ENCODE results near the gene YIF1A. TPM values are rescaled to one million over a fixed set of nuclear protein-coding genes. Genes with fewer than 3 reads are reported as not detected.
A peak's percentile ranks its signal among the peaks of the same experiment; 100 is the strongest.

YIF1A gene
- total RNA-seq, 1 experiment from 2014 or later, result 54.7 TPM

GRCh38 chr11:66293352-66293751 is 4.4 kb upstream of the YIF1A start:
- CTCF ChIA-PET, result no interaction called here
- Histone ChIP-seq H3K27me3 (ENCODE audit: insufficient read depth, low read length) (no peaks in the 10 kb centered on the region), H3K9ac (ENCODE audit: low read length) (no peak overlapping the region), H2AFZ (ENCODE audit: low read depth, low read length, poor library complexity, severe bottlenecking) (no peak overlapping the region), H3K9me3 (ENCODE audit: control insufficient read depth in 1 of 2, insufficient read depth in 1 of 2, low read depth in 1 of 2, low read length in 2 of 2) (no peaks in the 10 kb centered on the region), H4K20me1 (ENCODE audit: insufficient read depth) (no peaks in the 10 kb centered on the region), H3K36me3 (ENCODE audit: control insufficient read depth in 1 of 2, insufficient read depth in 2 of 2, low read length in 2 of 2) (no peaks in the 10 kb centered on the region), H3K4me3 (replicated peaks in 1 of 2; ENCODE audit: low read depth in 1 of 2, low read length in 2 of 2) (no peak overlapping the region), H3K4me2 (ENCODE audit: low read length) (peak overlapping the region; percentile 99; the same call in 1 of the 2 replicates), H3K9me2 (ENCODE audit: insufficient read depth) (no peaks in the 10 kb centered on the region), H3K79me2 (ENCODE audit: insufficient read depth, low read length) (peaks cover 4% of the 10 kb centered on the region), H3K4me1 (ENCODE audit: control insufficient read depth in 1 of 2, insufficient read depth in 2 of 2, low read length in 2 of 2) (peaks cover 18 to 36% of the 10 kb centered on the region in 2 experiments), H3K27ac (ENCODE audit: low read depth, low read length) (no peak overlapping the region)
- no TSS peak for BruUV-seq (replicated peaks)
- POLR2A ChIA-PET, result no interaction called here
- TF ChIP-seq EGR1 (IDR thresholded peaks at IDR 0.05; ENCODE audit: low read depth), result no peak
- ATAC-seq (no peak), DNase-seq (ENCODE audit: low read depth, low spot score) (no peak)
- intact Hi-C loops (cut with micrococcal nuclease), result no loop called here
- RAD21 ChIA-PET (ENCODE audit: low non-redundant PET in 1 of 2, low total read pairs in 2 of 2, uncharacterized antibody in 2 of 2, unreplicated experiment in 2 of 2), result no interaction called here

GRCh38 chr11:66292543-66293332 is 3.8 kb upstream of the YIF1A start:
- Histone ChIP-seq H4K20me1 (ENCODE audit: insufficient read depth) (no peaks in the 10 kb centered on the region), H3K79me2 (ENCODE audit: insufficient read depth, low read length) (peaks cover 10% of the 10 kb centered on the region), H3K9me3 (ENCODE audit: control insufficient read depth in 1 of 2, insufficient read depth in 1 of 2, low read depth in 1 of 2, low read length in 2 of 2) (no peaks in the 10 kb centered on the region), H3K4me2 (ENCODE audit: low read length) (peak overlapping the region; percentile 99), H3K27me3 (ENCODE audit: insufficient read depth, low read length) (no peaks in the 10 kb centered on the region), H3K4me3 (replicated peaks in 1 of 2; ENCODE audit: low read depth in 1 of 2, low read length in 2 of 2) (peak overlapping the region; percentile 54 to 67), H2AFZ (ENCODE audit: low read depth, low read length, poor library complexity, severe bottlenecking) (no peak overlapping the region), H3K9me2 (ENCODE audit: insufficient read depth) (no peaks in the 10 kb centered on the region), H3K27ac (ENCODE audit: low read depth, low read length) (peak overlapping the region; percentile 58; the same call in 1 of the 2 replicates), H3K9ac (ENCODE audit: low read length) (peak overlapping the region; percentile 62), H3K36me3 (ENCODE audit: control insufficient read depth in 1 of 2, insufficient read depth in 2 of 2, low read length in 2 of 2) (no peaks in the 10 kb centered on the region), H3K4me1 (ENCODE audit: control insufficient read depth in 1 of 2, insufficient read depth in 2 of 2, low read length in 2 of 2) (peaks cover 20 to 42% of the 10 kb centered on the region in 2 experiments)
- intact Hi-C loops (cut with micrococcal nuclease), result no loop called here
- CTCF ChIA-PET, result no interaction called here
- ATAC-seq (no peak), DNase-seq (ENCODE audit: low read depth, low spot score) (no peak)
- POLR2A ChIA-PET, result no interaction called here
- TF ChIP-seq CBX3 (IDR thresholded peaks at IDR 0.05; ENCODE audit: low read depth) (no peak), EGR1 (IDR thresholded peaks at IDR 0.05; ENCODE audit: low read depth) (no peak), SP1 (IDR thresholded peaks at IDR 0.05; ENCODE audit: low read depth) (no peak), YY1 (IDR thresholded peaks at IDR 0.05; ENCODE audit: extremely low read depth, insufficient replicate concordance, low read depth, low read length) (no peak), EZH2 (IDR thresholded peaks at IDR 0.05) (no peak), JUND (IDR thresholded peaks at IDR 0.05) (no peak), POLR2AphosphoS5 (IDR thresholded peaks at IDR 0.05; ENCODE audit: low read depth, low read length) (no peak)
- RAD21 ChIA-PET (ENCODE audit: low non-redundant PET in 1 of 2, low total read pairs in 2 of 2, uncharacterized antibody in 2 of 2, unreplicated experiment in 2 of 2), result no interaction called here
- BruUV-seq (replicated peaks), result TSS peak; percentile 30

Measured in HCT116 (cell line).